Naive thymus-derived CD8-positive, alpha-beta T cell (primary cell): Measurements from ENCODE around the gene DRC3. TPM values are rescaled to one million over a fixed set of nuclear protein-coding genes. Genes with fewer than 3 reads are reported as not detected.

ENCODE experiments used
- ATAC-seq, 2 donors: fragments of 150-1000 bp; cut with Tn5 transposase in 1 of 2; sonication (Bioruptor Pico), chemical (Tn5 transposase) in 1 of 2; 1 replicate in 1 of 2; 2 replicates in 1 of 2; pipeline ENCODE4 v1.10.0; 2021; ENCODE audit warnings: mild to moderate bottlenecking in 2 of 2, moderate library complexity in 2 of 2
- POLR2A ChIA-PET: fragments of 350-600 bp; sonication (Branson Sonifier 250); formaldehyde crosslinking; loops from one replicate; lab custom pipeline; 2021; ENCODE audit warnings: antibody characterized with exemption; lab: Charles Lee
- DNase-seq, 10 donors: peaks; one replicate each; pipeline versions ENCODE4 v3.0.0 to v3.0.0-alpha.2; 2020 to 2022
- H3K27ac Mint-ChIP-seq, 10 donors: one replicate each; pipeline ENCODE4 v1.8.0; 2020 to 2022; ENCODE audit warnings: mild to moderate bottlenecking in 10 of 10, mixed read lengths in 10 of 10, moderate library complexity in 4 of 10, inconsistent platforms in 1 of 10
- H3K27me3 Mint-ChIP-seq, 5 donors: one replicate each; pipeline ENCODE4 v1.8.0; 2021 to 2022; ENCODE audit warnings: mixed read lengths in 5 of 5
- H3K36me3 Mint-ChIP-seq, 3 donors: one replicate each; pipeline ENCODE4 v1.8.0; 2020 to 2022; ENCODE audit warnings: mixed read lengths in 3 of 3, mild to moderate bottlenecking in 2 of 3, inconsistent platforms in 1 of 3
- H3K4me1 Mint-ChIP-seq, 4 donors: one replicate each; pipeline ENCODE4 v1.8.0; 2021 to 2022; ENCODE audit warnings: mixed read lengths in 4 of 4
- H3K4me3 Mint-ChIP-seq, 10 donors: one replicate each; pipeline ENCODE4 v1.8.0; 2020 to 2022; ENCODE audit warnings: mild to moderate bottlenecking in 10 of 10, mixed read lengths in 10 of 10, moderate library complexity in 6 of 10, inconsistent platforms in 1 of 10
- H3K9me3 Mint-ChIP-seq, 9 donors: one replicate each; pipeline ENCODE4 v1.8.0; 2020 to 2022; ENCODE audit warnings: mixed read lengths in 9 of 9, mild to moderate bottlenecking in 3 of 9, inconsistent platforms in 1 of 9, moderate library complexity in 1 of 9
- polyA plus RNA-seq, 3 donors: library from polyadenylated mRNA; unstranded; fragments of 300-500 nt; fragmentation: Illumina TruSeq; gene quantifications; one replicate each; pipeline ENCODE4 v1.2.3, GENCODE V29; 2021
- total RNA-seq, 8 experiments: library from RNA in 2 of 8; stranded (reverse) in 2 of 8; gene quantifications; one replicate each; pipeline ENCODE4 v1.2.3 and lab custom pipeline; 2021 to 2026

Gene DRC3
- total and polyA plus RNA-seq, 5 experiments from 2014 or later = 0.31 to 1.7 (median 0.99) TPM; not detected in 1

GRCh38 chr17:18056214-18056613 lies 83.6 kb downstream of the DRC3 start:
- H3K4me3 Mint-ChIP-seq = no peak overlapping the region

GRCh38 chr17:18059283-18059682 lies 86.6 kb downstream of the DRC3 start:
- Mint-ChIP-seq H3K4me3 (no peak overlapping the region), H3K27ac (no peak overlapping the region), H3K4me1 (peaks cover 0 to 1% (median 0%) of the 10 kb centered on the region in 4 donors), H3K9me3 (no peaks in the 10 kb centered on the region), H3K27me3 (no peaks in the 10 kb centered on the region), H3K36me3 (peaks cover 2 to 91% (median 8%) of the 10 kb centered on the region in 3 donors)
- no peak for ATAC-seq
- DNase-seq = no peak
- POLR2A ChIA-PET = no interaction called here

More at GRCh38 chr17:18056214-18056613, 83.6 kb downstream of the DRC3 start:
- H3K27me3 Mint-ChIP-seq = no peaks in the 10 kb centered on the region
- H3K4me1 Mint-ChIP-seq = peaks cover 0 to 1% (median 0%) of the 10 kb centered on the region in 4 donors
- H3K27ac Mint-ChIP-seq = no peak overlapping the region
- POLR2A ChIA-PET = no interaction called here
- DNase-seq (no peak), ATAC-seq (no peak)
- H3K9me3 Mint-ChIP-seq = no peaks in the 10 kb centered on the region
- peaks cover 0 to 80% (median 9%) of the 10 kb centered on the region in 3 donors for H3K36me3 Mint-ChIP-seq

GRCh38 chr17:18064053-18064452 lies 91.4 kb downstream of the DRC3 start:
- Mint-ChIP-seq H3K4me1 (no peaks in the 10 kb centered on the region), H3K27me3 (no peaks in the 10 kb centered on the region), H3K9me3 (no peaks in the 10 kb centered on the region), H3K27ac (no peak overlapping the region), H3K36me3 (peaks cover 5 to 73% (median 5%) of the 10 kb centered on the region in 3 donors), H3K4me3 (no peak overlapping the region)
- POLR2A ChIA-PET = no interaction called here
- no peak for DNase-seq
- no peak for ATAC-seq

GRCh38 chr17:18065546-18065945 lies 92.9 kb downstream of the DRC3 start:
- Mint-ChIP-seq H3K4me3 (no peak overlapping the region), H3K36me3 (peaks cover 5 to 59% (median 5%) of the 10 kb centered on the region in 3 donors), H3K9me3 (no peaks in the 10 kb centered on the region), H3K27ac (no peak overlapping the region), H3K4me1 (no peaks in the 10 kb centered on the region), H3K27me3 (no peaks in the 10 kb centered on the region)
- ATAC-seq (no peak), DNase-seq (no peak)
- POLR2A ChIA-PET = no interaction called here

Other genes starting within 250 kb of the DRC3 start
- gene SREBF1, start 135.9 kb upstream of the DRC3 start, total RNA-seq = 10 to 100 TPM; 40.6 to 43.8 TPM
- 10 to 100 TPM; 16.3 to 57.0 (median 44.8) TPM for gene SREBF1, start 135.9 kb upstream of the DRC3 start, polyA plus RNA-seq
- 10 to 100 TPM; 65.2 to 71.1 TPM for gene TOM1L2, start 462 bp upstream of the DRC3 start, total RNA-seq
- gene TOM1L2, start 462 bp upstream of the DRC3 start, polyA plus RNA-seq = 10 to 100 TPM in 1 of 3 donors, 1 to 10 TPM in 2; 2.5 to 11.6 (median 7.4) TPM
- 10 to 100 TPM; 22.0 to 28.7 TPM for gene ATPAF2, start 66.3 kb downstream of the DRC3 start, total RNA-seq
- gene ATPAF2, start 66.3 kb downstream of the DRC3 start, polyA plus RNA-seq = 10 to 100 TPM; 15.3 to 21.8 (median 21.2) TPM
- 10 to 100 TPM; 10.4 to 10.7 TPM for gene GID4, start 66.5 kb downstream of the DRC3 start, total RNA-seq
- 1 to 10 TPM; 3.4 to 7.1 (median 6.0) TPM for gene GID4, start 66.5 kb downstream of the DRC3 start, polyA plus RNA-seq
- gene DRG2, start 115.1 kb downstream of the DRC3 start, total RNA-seq = 10 to 100 TPM; 48.6 to 49.4 TPM
- gene DRG2, start 115.1 kb downstream of the DRC3 start, polyA plus RNA-seq = 10 to 100 TPM; 38.8 to 45.2 (median 45.2) TPM
- gene MYO15A, start 135.9 kb downstream of the DRC3 start, total RNA-seq = 1 to 10 TPM; 1.5 to 2.0 TPM
- under 1 TPM; 0.13 to 0.46 (median 0.16) TPM for gene MYO15A, start 135.9 kb downstream of the DRC3 start, polyA plus RNA-seq
- 100 to 1,000 TPM; 109 to 120 TPM for gene ALKBH5, start 211.0 kb downstream of the DRC3 start, total RNA-seq
- 100 to 1,000 TPM; 125 to 148 (median 129) TPM for gene ALKBH5, start 211.0 kb downstream of the DRC3 start, polyA plus RNA-seq